ENCODE measurements around the gene MARCKS.

Gene MARCKS

DNA sequence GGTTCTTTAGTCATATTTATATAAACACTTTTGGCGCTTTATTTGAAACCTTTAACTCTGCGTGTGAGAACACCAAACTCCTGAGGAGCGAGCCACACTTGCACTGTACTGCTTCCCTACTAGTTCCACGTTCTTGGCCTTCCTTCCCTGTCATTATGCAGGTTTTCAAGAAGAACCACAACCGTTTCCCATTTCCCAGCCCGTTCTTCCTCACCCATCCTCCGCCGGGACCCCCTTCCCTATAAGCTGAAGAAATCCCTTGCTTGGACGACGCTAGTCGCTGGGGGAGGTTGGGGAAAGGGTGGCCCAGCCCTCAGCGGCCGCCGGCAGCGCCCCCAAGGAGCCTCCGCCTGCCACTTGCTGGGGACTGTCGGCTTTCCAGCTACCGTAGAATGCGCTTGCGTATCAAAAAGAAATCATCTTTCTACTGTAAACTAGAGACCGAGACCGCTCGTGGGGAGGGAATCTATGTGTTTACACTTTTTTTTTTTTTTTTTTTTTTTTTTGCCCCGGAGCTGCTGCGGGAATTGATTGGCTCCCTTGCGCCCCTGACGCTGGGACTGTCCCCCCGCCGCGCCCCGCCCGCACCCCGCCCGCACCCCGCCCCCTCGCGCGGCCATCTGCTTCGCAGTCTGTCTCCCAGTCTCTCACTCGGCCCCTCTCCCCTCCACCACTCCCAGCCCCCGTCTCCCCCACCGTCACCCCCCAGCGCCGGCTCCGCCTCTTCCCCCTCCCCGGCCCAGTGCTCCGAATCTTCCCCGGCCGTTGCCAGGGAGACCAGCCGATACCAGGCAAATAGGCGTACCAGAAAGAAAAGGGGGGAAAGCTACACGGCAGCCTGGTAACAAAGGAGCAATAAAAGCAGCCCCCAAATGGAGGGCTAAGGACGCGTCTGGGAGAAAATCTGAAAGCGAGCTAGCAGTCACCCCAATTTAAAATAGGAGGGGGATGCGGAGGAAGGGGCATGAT is 2.3 kb upstream of the MARCKS start:
- no peak for DNase-seq

DNA sequence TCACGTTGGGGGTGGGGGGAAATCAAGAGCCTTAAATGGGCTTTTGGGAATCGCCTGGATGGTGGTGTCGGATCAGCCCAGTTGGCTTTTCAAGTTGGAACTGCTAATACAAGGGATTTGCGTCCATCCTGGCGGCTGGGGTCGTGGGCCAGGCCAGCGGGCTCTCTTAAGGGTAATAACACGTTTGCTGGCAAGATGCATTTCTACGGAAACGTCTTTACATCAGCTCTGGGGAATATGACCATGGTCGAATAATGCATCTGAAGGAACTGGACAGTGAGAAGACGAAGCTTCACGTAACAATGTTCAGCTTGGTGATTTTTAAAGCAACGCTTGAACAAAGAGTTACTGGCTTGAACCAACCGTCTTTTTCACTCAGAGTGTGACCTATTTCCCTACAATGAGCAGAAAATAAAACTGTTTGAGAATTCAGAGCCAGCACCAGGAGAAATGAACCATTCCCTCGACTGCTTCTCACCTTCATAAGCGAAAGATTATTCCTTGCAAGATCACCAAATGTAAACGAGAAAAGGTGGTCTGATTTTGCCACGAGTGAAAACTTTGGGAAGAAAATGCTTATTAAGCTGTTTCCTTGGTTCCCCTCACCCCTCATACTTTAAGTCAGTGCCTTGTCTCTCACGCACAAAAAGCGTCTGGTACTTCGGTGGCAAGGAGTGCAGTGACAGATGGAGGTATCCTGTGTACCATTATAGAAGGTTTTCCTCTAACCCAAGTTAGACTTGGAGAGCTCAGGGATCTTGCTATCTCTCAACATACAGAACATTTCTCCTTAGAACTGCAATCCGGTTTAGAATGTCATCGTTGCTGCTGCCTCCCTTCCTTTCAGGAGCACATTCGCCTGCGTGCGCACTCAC is 1.4 kb upstream of the MARCKS start:
- DNase-seq = no peak

DNA sequence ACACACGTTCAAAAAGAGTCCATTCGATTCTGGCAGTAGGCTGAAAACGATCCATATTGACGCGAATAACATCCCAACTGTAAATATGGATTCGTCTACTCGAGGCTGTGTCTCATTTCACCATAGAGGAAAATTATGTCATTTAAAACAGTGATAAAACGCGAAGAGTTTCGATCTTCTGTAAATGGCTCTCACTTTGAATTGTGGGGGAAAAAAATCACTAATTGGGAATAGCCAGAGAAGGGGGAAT is 845 bp upstream of the MARCKS start:
- DNase-seq = no peak

DNA sequence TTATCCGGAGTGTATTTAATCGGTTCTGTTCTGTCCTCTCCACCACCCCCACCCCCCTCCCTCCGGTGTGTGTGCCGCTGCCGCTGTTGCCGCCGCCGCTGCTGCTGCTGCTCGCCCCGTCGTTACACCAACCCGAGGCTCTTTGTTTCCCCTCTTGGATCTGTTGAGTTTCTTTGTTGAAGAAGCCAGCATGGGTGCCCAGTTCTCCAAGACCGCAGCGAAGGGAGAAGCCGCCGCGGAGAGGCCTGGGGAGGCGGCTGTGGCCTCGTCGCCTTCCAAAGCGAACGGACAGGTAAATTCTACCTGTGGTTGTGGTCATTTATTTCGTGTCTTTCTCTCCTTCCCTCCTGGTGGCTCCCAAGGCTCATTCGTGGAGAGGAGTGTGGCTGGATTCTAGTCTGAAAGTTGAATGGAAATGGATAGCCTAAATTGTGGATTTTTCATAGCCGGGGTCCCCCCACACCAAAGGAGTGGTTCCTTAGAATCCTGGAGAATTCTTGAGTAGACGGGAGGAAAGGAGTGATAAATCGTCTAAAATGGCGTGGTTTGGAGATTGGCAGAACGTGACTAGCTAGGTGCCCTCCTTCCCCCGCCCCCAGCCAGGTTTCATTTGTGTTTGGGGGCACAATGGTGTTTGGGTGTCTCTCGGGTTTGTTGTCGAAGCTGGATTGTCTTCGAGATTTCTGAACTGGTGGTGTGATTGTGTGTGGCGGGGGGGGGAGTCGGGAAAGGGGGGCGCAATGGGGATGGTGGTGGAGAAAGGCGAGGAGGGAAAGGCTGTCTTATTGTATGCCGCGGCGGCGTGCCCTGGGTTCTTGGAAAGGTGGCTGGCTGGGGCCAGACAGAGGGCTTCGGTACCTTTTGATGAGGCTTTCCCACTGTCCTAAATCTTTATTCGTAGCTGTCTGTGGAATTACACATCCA is 673 bp downstream of the MARCKS start:
- DNase-seq = no peak

DNA sequence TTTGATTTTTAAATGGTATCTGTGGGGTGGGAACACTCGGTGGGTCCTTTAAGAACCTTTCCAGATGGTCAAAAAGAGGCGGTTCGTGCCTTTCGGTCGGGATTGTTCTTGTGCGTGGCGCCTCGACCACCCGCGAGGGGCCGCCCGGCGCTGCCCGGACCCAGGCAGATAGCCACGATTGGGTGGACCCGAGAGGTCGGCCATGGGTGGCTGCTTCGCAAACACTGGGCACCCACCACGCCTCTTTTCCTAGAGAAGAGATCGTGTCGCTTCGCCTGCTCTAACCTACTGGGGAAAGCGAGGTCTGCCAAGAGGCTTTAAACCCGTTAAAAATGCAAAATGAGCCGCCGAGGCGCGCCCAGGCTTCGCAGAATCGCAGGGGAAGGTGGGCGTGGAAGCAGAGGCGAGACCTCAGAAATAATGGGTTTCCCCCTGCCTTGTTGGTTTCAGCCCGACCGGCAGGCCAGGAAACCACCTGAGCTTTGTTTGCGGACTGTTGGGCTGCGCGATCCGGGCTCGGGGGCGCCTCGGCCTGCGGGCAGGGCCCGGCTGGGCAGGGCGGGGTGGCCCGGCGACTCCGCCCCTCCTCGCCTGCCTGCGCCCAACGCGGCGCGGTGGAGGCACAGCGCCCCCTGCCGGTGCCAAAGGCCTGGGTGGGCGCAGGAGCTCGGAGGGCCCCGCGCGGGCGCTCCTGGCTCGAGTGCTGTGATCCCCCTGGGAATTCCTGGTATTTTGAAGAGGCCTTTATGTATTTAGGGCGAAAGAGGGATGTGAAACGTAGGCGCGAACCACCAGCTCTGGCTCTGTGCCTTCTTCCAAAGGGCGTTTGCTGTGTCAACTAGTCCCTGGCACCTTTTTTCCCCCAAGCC is 1.6 kb downstream of the MARCKS start:
- peak; percentile 73 to 82 for DNase-seq

DNA sequence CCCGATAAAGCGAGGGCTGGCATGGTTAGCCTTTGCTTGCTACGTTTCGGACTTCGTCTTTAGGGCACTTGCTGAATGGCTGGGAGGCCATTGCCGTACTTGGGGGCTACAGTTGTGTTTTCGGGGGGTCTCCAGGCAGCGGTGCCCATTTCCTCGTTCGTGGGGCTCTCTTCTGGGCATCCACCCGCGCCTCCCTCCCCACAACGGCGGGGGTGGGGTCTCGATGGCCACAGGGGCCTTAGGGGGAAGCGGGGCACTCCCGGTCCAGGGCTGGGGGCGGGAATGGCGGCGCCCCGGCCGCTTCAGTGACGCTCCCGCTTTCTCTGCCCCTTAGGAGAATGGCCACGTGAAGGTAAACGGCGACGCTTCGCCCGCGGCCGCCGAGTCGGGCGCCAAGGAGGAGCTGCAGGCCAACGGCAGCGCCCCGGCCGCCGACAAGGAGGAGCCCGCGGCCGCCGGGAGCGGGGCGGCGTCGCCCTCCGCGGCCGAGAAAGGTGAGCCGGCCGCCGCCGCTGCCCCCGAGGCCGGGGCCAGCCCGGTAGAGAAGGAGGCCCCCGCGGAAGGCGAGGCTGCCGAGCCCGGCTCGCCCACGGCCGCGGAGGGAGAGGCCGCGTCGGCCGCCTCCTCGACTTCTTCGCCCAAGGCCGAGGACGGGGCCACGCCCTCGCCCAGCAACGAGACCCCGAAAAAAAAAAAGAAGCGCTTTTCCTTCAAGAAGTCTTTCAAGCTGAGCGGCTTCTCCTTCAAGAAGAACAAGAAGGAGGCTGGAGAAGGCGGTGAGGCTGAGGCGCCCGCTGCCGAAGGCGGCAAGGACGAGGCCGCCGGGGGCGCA is 2.4 kb downstream of the MARCKS start:
- DNase-seq = no peak

DNA sequence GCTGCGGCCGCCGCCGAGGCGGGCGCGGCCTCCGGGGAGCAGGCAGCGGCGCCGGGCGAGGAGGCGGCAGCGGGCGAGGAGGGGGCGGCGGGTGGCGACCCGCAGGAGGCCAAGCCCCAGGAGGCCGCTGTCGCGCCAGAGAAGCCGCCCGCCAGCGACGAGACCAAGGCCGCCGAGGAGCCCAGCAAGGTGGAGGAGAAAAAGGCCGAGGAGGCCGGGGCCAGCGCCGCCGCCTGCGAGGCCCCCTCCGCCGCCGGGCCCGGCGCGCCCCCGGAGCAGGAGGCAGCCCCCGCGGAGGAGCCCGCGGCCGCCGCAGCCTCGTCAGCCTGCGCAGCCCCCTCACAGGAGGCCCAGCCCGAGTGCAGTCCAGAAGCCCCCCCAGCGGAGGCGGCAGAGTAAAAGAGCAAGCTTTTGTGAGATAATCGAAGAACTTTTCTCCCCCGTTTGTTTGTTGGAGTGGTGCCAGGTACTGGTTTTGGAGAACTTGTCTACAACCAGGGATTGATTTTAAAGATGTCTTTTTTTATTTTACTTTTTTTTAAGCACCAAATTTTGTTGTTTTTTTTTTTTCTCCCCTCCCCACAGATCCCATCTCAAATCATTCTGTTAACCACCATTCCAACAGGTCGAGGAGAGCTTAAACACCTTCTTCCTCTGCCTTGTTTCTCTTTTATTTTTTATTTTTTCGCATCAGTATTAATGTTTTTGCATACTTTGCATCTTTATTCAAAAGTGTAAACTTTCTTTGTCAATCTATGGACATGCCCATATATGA is 3.2 kb downstream of the MARCKS start:
- DNase-seq = no peak

DNA sequence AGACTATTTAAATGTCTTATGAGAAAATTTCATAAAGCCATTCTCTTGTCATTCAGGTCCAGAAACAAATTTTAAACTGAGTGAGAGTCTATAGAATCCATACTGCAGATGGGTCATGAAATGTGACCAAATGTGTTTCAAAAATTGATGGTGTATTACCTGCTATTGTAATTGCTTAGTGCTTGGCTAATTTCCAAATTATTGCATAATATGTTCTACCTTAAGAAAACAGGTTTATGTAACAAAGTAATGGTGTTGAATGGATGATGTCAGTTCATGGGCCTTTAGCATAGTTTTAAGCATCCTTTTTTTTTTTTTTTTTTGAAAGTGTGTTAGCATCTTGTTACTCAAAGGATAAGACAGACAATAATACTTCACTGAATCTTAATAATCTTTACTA is 5.0 kb downstream of the MARCKS start:
- no peak for DNase-seq

DNA sequence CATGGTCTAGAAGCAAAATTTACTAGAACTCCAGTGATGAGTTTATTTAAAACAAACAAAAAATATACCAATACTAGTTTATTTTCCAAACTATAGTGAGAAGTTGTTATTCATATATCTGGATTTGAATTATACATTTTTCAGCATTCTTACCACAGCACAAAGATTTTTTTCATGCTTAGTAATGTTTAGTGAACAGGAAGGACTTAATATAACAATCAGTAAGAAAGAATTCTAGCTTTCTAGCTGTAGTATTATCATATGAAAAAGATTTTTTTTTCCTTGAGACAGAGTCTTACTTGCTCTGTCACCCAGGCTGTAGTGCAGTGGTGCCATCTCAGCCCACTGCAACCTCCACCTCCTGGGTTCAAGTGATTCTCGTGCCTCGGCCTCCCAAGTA is 13.8 kb downstream of the MARCKS start:
- no peak for DNase-seq

DNA sequence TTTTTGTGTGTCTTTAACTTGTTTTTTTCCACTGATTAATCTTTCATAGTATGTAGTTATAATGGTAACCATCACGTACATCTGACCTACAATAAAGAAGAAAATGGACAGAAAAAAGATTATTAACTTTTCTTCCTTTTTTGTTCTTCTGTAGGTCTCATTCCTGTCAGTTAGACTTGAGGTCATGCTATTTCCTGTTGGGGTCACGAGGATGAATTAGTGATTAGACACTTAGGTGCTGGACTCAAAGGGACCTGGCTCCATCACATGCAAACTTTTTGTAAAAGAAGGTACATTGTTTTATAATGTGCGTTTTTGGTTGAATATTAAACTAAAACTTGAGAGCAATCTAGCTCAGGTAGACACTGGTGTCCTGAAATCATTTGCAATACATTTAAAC is 14.8 kb downstream of the MARCKS start:
- no peak for DNase-seq

DNA sequence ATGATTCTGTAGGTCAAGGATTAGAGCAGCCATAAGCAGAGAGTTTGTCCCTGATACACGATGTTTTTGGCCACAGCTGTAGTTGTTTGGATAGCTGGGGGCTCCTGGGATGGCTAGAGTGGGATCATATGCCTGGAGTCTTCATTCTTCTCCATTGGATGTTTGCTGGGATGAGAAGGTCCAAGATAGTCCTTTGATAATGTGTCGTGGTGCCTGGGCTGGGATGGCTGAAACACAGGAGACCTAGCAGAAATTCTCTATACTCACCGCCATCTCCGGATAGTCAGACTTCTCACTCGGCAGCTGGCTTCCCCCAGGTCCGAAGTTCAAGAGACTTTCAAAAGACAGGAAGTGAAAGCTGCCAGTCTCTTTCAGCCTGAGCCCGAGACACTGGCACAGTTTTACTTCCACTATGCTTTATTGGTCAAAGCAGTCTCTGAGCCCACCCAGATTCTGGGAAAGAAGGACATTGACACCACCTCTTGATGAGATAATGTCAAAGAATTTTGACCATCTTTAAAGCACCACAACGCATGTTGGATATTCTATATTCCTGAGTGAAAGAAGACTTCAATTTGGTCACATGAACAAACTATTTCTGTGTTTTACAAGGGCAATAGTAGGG is 16.0 kb downstream of the MARCKS start:
- no peak for DNase-seq

DNA sequence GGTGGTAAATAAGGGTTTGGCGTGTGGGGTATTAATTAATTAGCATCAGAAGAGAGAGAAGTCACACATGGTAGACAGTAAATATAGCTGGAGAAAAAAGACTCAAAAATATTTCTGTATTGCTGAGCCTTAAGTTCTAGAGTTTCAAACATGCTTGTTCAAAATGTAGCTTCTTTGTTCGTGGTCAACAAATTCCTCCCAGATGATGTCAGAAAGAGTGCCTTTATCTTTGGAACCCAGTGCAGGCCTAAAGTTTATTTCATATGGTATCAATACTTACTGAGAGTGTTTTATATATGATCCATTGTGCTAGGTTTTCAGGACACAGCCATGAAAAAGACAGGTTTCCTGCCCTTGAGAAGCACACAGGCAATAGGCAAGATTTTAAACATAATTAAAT is 18.3 kb downstream of the MARCKS start:
- DNase-seq = no peak

DNA sequence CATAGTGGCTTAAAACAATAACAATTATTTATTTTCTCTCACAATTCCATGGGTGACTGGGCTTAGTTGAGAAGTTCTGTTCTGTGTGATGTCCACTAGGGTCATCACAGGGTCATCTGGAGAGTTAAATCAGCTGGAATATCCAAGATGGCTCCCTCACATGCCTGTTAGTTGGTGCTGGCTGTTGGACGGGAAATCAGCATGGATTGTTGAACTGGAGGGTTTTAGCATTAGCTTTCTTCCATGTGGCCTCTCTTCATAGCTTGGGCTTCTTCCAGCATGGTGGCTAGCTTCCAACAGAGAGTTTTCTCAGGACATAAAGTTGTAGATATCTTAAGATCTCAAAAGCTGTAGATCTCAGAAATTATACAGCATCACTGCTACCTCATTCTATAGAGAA is 19.6 kb downstream of the MARCKS start:
- no peak for DNase-seq

DNA sequence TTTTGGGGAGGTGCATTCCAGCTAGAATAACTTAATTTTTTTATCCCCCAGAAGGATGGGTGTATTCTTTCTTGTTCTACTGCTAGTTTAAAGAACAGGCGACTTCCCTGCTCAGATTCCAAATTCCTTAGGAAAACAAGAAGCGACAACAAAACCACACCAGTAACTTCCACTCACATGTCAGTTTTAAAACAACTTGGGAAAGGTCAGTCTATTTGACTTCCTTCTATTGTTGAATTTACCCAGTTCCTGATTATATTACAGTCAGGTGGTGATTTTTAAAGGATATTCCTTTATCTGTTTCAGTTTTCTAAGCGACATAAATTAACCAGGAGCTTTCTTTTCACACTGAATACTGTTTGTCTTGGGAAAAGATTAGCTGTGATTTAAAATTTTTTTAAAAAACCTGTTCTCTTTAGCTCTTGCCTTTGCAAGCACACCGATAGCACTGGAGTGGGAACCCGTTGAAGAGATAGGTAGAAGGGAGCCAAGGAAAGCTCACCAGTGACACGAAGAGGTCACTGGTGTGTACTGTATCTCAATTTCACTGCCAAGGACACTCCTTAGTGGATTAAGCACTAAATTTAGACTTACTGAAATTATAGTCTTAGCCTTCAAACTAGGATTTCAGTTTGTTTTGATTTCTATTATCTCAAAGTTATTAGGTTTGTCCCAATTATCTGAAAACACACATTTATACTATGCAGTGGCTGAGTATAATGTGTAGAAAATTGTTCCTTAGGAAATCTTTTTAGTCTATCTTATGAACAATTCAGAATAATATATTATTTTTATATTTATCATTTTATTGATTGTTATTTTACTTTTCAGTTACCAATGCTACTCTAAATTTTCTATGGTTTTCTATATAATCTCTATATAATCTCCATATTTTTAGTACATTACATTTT is 22.3 kb downstream of the MARCKS start:
- no peak for DNase-seq

DNA sequence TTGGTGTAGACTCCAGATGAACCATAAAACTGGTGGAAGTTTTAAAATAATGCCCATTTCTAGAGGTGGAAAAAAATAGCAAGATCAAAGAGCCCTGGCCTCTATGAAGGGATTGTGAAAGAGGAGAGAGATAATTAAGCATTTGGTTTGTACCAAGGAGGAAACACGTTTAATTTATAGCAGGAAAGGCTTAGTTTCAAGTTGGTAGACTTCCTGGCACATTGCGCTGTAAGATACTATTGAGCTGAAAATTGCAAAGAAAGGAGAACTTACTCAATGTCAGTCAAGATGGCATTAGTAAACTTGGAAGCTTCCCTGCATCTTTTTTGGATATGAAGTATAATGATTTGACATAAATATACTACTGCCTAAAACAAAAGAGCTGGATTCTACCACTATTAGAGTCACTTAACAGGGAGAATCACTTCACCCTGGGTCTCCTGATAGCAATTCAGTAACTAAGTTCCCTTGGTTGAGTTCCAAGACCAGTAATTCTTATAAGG is 24.4 kb downstream of the MARCKS start:
- no peak for DNase-seq

DNA sequence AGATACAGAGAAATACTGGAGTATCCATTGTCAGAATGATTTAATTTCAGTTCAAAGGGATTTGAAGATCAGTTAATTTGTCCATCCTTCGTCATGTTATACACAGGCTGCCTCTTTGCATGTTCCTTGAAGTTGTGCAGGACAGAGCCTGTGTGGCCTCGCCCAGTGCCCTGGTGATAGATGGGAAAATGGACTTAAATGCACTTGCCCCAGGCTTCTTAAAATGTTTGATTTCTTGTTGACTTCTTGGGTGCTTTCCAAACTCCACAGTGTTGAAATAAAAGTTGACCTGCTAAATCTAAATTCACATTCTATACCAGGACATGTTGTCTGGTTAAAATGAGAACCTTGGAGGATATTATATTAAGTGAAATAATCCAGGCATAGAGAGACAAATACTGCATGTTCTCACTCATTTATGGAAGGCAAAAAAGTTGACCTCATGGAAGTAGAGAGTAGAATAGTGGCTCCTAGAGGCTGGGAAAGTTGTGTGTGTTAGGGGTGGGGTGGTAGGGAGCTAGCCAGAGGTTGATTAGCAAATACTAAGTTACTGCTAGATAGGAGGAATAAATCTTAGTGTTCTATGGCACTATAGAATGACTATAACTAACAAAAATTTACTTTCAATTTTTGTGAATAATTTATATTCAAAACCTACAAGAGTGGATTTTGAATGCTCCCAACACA is 25.3 kb downstream of the MARCKS start:
- DNase-seq = no peak

DNA sequence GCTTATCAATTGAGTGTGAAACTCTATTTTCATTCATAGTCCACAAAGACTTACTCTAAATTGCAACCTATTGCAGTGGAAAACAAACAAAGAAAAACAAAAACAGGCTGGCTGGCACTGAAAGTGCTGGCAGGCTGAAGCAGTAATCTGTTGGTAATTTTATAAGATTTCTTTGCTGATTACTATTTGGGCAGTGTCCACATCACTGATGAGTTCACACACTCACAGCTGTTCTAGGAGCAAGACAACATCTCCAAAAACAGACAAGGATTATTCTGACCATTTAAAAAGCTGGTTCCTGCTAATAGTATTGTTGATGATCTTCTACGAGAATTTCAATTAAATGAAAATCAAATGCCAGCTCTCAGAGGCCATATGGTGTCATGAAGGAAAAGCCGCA is 26.9 kb downstream of the MARCKS start:
- no peak for DNase-seq

DNA sequence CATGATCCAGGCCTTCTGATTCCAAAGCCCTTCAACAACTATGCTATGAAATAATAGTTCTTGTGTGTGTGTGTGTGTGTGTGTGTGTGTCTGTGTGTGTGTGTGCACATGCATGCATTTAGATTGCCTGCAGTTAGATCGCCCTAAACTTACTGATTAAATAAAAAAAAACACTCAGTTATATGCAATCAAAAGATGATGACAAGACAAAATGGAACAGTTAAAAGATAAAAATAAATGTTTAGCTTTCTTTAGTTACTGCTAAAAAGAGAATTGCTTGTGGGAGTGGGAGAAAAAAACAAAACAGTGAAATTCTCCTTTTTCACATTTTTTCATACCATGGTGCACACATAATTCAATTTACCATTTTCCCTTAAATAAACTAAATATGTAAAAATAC is 29.4 kb downstream of the MARCKS start:
- no peak for DNase-seq

All from stimulated activated CD4-positive, alpha-beta T cell treated with anti-CD3 and anti-CD28 coated beads, Interleukin-2, amount 100 ng/mL, for 48 hours (primary cell).